NCI-H187 (cell line): ENCODE data around the gene DBNDD2.

Source experiments
- DNase-seq, 2 experiments: peaks; one replicate each; lab custom pipeline; 2025; lab: John Stamatoyannopoulos, UW

The DBNDD2 gene

DNA sequence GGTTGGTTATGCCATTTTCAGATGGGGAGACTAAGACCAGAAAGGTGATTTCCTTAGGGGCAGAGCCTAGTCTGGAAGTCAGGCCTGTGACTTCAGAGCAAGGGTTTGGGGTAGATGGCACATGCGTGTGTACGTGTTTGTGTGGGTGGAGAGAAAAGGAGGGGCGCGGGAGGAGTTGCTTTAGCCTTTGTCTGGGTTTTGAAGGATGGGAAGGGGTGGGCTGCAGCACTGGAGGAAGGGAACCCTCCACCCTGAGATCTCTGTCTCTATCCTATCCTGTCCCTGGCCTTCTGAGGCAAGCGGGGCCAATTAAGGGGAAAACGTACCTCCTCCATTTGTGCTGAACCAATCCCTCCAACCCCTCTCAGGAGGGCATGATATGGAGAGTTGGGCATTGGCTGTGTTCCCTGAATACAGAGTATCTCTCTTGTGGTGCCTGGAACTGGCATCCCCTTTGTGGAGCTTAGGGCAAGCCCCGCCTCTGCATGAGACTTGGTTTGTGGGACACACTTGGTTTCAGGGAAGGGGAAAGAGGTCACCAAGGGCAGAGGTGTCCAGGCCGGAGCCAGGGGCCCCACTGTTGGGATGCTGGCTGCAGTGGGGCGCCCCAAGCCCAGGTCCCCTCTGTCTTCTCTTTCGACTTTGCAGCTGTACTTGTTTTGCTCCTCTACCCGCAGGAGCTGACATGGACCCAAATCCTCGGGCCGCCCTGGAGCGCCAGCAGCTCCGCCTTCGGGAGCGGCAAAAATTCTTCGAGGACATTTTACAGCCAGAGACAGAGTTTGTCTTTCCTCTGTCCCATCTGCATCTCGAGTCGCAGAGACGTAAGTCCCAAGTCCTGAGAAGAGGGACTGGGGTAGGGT, at the start of gene DBNDD2:
Gene DBNDD2, plus strand, starts transcription at position 507 of the 863 bp plus-strand sequence. Its CDS starts 179 bp downstream, at position 686.
- DNase-seq: no peak

- no peak for DNase-seq
These were observed 49.1 kb upstream of the DBNDD2 start for GRCh38 chr20:45359069-45359405.

DNA sequence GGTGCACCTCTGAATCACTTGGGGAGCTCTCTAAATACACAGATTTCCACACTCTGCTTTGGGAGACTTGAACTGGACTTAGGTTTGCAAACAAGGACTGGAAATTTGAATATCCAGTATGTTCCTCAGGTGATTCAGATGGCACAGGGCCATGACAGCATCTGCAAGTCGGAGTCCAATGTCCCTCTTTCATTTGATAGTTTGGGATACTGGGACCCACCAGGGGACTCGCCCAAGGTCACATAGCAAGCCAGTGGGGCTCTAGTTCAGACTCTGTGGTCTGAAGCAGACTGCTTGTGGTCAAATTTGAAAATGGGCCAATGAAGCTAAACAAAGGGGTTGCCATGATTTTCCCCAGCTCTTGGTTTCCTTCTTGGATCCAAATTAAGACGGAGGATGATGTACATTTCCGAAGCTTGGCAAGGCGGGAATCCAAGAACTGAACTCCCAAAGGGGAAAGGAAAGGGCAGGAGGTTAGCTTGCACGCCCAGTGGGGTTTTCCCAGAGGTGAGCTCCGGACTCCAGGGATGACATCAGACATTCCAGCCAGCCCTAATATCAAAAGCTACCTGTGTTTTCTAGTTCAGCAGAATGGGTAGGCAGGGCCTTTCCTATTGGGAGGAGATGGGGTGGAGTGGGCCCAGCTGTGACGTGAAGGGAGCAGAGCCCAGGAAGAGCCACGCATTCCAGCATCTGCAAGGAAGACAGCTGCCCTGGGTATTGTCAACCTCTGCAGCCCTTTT, 48.5 kb upstream of the DBNDD2 start:
- DNase-seq: no peak

- no peak for DNase-seq
These were observed 46.3 kb upstream of the DBNDD2 start for GRCh38 chr20:45361793-45362192.

GRCh38 chr20:45362804-45363610, 45.1 kb upstream of the DBNDD2 start, which contains the start of gene SYS1:
Gene SYS1 (plus strand): TSS chr20:45363156. CDS start chr20:45363532, 376 bp downstream.
- peak; percentile 96 to 97 for DNase-seq

DNA sequence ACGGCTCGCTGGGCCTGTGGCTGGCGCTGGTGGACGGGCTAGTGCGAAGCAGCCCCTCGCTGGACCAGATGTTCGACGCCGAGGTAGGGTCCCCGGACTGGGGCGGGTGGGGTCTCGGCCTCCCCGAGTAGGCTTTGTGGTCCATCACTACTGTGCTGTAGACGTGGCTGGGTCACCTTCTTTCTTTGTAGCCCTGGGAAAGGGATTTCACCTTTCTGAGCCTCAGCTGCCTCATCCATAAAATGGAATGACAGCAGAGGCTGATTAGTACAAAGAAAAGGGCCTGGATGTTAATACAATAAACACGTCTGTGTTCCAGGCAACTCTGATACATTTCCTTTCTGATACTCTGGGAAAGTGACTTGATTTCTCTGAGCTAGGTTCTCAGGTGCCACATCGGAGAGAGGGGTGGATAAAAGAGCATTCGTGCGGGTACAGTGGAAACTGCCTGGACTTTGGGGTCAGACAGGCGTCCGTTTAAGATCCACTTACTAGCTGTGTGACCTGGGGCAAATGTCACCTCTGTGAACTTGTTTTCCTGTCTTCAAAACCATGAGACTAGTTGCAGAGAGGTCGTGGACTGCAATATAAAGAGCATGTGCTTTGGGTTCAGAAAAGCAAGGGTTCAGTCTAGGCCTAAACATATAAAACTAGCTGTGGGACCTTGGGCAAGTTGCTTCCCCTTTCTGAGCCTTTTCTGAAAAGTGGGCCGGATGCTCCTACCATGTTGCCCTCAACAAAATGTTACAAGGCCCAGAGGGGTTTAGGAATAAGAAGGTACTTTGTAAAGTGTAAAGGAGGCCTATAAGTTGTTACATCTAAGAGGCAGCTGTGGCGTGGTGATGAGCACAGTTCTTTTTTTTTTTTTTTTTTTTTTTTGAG, 44.2 kb upstream of the DBNDD2 start:
- no peak for DNase-seq

GRCh38 chr20:45365444-45365970, 42.6 kb upstream of the DBNDD2 start:
- DNase-seq: no peak

- no peak for DNase-seq
These were observed 41.9 kb upstream of the DBNDD2 start for GRCh38 chr20:45366192-45366591.

DNA sequence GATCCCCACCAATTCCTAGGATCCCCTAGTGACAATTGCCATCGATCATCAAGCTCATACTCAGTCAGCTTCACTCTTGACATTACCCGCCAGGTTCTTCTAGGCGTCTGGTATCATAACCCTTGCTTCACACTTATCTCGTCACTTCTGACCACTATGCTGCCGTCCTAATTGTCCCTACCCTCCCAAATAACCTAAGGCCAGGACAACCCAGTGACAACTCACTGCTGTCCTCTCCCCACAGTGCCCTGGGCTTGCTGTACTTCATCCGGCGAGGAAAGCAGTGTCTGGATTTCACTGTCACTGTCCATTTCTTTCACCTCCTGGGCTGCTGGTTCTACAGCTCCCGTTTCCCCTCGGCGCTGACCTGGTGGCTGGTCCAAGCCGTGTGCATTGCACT, 41.5 kb upstream of the DBNDD2 start:
- no peak for DNase-seq

- no peak for DNase-seq
These were observed 41.0 kb upstream of the DBNDD2 start for GRCh38 chr20:45367126-45367525.

- DNase-seq: no peak
These were observed 39.7 kb upstream of the DBNDD2 start for GRCh38 chr20:45368221-45368980.

DNA sequence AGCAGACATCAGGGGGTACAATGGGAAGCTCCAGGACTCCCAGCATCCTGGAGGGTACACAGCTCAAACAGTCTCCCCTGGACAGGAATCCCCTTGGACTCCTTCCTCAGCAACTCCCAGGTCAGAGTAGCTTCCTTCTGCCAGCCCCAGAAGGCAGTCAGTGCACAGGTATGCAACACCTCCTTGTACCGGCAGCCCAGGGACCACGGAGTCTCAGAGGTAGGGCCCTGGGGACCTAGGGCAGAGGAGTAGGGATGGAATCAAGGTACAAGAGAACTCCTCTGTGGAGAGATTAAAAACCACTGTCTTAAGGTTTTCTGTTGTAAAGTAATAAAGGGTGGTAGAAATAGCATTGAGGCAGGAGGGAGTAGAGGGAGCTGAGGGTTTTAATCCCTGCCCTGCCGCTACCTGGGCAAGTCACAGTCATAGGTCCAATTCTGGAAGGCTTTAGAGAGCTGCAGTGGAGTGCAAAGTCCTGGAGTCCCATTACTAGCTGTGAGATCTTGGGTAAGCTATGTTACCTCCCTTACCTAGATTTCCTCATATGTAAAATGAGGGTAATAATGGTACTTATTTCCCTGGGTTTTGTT, 37.4 kb upstream of the DBNDD2 start:
- DNase-seq: no peak

GRCh38 chr20:45372241-45372640, 35.8 kb upstream of the DBNDD2 start:
- DNase-seq: no peak

DNA sequence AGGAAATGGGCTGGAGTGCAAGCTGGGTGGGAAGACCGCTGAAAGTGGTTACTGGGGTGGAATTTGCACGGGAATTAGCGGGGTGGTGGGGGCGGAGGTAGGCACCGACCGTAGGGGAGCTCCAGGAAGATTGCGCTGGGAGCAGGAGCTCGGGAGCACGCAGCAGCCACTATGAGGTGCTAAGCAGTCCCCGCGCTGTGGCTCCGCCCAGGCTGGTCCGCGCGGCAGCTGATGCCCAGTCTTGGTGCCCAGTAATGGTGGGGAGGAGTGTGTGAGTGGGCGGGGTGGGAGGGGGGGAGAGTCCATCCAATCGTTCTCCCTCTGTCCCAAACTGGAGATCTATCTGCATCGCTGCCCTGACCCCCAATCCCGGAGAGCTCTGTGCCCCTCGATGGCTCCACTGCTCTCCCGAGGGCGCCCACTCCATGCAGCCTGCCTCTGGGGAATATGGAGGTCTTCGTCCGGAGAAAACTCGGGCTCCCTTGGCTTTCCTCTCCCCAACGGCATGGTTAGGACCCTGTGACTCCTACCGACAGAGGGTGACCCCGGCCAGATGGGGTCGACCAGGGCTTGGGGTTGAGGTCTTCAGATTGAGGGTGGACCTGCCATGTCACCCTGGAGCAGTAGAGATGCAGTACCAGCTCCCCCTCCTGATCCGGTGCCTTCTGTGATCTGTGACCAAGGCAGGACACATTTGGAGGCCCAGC, 35.3 kb upstream of the DBNDD2 start:
- no peak for DNase-seq

GRCh38 chr20:45373353-45374100, 34.6 kb upstream of the DBNDD2 start:
- DNase-seq: no peak

- DNase-seq: no peak
These were observed 34.0 kb upstream of the DBNDD2 start for GRCh38 chr20:45374101-45374467.

DNA sequence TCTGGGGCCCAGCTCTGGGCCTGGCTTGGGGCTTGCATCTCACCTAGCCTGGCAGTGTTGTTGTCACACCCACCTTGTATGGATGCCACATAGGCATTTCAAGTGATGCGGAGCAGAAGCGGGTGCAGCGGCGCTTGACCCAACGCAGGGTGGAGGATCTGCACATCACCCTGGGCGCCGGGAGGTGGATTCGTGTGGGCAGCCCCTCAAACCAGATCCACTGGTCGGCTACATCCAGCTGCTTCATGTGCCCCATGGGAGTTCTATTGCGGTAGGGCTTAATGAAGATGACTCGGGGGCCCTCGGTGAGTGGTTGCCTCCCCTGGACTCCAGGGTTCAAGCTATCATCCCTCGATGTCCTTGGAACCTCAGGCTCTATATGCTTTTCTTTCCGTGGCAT, 33.1 kb upstream of the DBNDD2 start:
- no peak for DNase-seq

DNA sequence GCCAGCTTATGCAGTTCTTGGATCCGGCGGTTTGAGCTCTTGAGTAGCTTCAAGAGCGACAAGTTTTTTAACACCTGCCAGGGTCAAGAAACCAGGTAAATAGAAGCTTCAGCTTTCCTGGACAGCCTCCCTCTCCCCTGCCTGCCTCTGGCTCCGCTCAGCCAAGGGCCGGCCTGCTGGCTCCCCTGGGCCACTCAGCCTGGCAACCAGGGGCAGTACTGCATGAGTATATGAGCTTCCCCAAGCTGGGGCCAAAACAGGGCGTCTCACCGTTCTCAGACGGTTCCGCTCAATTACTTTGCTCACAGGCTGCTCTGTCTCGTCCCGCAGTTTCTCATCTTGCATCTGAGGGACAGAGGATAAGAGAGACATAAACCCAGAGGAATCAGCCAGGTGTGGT, 30.8 kb upstream of the DBNDD2 start:
- peak; percentile 37 to 80 for DNase-seq

- no peak for DNase-seq
These were observed 29.9 kb upstream of the DBNDD2 start, which contains the start of gene TP53TG5 for GRCh38 chr20:45378191-45378590. Gene TP53TG5 (minus strand): TSS chr20:45378325. CDS start chr20:45378236, 89 bp downstream.
